Inferior parietal cortex (tissue), 1 donor: ENCODE measurements around the gene MAPK1IP1L.

Source experiments
- DNase-seq: peaks from one replicate; pipeline ENCODE4 v3.0.0-alpha.2; 2016; ENCODE audit errors: extremely low spot score

MAPK1IP1L gene

DNA sequence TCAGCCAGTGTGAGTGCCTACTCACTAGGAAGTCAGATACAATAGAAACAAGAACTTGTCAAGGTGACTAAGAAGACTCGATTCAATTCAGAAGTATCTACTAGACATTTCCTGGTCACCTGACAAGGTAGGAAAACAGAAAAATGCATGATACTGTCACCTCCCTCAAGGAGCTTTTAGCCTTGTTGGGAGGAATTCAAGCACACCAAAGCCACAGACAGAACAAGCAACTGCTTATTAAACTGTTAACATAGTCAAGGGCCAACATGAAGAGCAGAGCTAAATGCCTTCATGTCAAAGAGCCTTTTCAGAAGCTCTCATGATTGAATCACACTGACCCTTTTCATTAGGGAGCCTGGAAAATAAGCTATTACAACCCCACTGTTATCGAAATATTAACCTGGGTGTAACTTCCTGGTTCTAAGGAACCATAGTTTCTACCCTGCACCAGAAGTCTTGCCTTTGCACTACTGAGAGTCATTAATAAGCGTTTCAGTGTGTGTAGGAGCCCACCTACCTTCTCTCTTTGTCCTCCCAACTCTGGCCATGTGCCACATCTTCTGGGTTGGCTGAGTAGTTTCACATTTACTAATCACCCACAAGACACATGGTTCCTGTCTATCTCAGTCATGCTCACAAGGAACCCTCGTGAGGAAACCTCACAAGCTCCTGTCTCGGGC lies 46.6 kb downstream of the MAPK1IP1L start:
- DNase-seq, result no peak

DNA sequence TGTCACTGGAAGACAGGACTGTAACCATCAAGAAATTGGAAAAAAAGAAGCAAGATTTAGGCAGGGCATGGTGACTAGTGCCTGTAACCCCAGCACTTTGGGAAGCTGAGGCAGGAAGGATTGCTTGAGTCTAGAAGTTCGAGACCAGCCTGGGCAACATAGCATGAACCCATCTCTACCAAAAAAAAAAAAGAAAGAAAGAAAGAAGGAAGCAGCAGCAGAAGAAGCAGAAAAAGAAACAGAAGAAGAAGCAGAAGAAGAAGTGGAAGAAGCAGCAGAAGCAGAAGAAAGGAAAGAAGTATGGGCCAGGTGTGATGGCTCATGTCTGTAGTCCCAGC lies 47.1 kb downstream of the MAPK1IP1L start:
- no peak for DNase-seq

DNA sequence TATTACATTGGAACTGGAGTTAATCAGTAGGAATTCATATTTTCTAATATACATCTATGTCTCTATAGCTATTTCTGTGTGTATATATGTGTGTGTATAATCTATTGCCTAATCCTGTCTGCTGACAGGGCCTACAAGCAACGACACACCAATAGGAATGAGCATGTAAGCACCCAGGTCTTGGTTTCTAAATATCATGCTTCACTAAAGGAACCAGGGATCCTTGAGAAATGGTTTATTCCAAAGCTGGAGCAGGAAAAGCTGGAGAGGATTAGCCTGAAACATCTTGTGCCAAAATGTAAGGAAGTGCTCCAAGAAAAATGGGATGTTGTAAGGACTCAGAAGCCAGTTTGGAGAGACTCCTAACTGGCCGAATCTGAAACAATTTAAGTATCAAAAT lies 48.3 kb downstream of the MAPK1IP1L start:
- DNase-seq, result no peak

DNA sequence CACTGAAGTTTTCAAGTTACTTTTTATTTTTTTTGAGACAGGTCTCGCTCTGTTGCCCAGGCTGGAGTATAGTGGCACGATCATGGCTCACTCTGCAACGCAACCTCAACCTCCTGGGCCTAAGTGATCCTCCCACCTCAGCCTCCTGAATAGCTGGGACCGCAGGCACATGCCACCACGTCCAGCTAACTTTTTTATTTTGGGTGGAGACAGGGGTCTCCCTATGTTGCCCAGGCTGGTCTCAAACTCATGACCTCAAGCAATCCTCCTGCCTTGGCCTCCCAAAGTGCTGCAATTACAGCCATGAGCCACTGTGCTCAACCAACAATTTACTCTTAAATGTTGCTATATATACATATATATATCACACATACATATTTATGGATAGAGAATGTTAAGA lies 50.3 kb downstream of the MAPK1IP1L start:
- no peak for DNase-seq

DNA sequence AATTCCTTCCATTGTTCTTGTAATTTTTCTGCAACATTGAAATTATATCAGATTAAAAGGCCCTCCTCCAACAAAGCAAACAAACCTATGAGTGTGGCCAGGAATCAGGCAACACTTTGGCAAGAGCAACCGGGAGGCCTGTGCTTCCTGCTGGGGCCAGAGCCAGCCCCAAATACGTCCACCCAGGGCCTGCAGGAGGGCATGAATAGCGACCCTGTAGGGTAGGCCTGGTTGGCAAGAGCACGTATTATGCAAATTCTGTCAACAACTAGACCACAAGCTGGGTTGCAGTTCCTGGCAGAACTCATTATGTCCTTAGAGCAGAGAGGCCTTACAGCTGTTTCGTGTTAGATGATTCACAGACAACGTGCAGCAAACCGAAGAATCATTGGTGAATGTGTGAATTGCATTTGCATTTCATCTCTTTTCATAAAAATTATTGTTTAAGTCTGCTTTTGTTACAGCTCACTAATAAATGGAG lies 50.7 kb downstream of the MAPK1IP1L start:
- DNase-seq, result peak; percentile 60

DNA sequence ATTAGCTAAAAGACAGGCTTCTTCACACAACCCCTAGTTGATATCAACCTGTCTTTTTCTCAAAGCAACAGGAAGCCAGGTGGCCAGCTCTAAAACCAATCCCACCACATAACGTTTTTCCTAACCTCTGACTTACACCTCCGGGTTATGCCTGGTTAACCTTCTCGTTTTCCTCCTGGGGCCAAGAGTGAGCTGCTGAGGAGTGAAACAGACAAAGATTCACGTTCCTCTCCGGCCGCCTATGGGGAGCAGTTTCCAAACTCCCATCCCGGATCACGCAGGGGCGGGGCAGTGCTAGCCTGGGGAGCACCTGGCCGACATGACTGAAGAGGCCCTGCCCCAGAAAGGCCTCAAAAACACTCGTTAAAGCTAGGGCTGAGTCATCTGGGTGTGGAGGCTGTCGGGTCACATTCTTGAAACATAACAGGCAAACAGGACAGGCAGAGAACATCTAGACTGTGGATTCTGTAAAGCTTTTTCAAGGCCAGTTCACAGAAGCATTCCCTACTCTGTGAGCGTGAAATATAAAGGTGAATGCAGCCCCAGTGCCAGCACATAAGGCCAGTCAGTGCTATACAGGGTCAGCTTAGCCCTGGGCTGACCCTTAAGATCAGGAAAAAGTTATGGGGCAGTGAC lies 51.7 kb downstream of the MAPK1IP1L start:
- no peak for DNase-seq

DNA sequence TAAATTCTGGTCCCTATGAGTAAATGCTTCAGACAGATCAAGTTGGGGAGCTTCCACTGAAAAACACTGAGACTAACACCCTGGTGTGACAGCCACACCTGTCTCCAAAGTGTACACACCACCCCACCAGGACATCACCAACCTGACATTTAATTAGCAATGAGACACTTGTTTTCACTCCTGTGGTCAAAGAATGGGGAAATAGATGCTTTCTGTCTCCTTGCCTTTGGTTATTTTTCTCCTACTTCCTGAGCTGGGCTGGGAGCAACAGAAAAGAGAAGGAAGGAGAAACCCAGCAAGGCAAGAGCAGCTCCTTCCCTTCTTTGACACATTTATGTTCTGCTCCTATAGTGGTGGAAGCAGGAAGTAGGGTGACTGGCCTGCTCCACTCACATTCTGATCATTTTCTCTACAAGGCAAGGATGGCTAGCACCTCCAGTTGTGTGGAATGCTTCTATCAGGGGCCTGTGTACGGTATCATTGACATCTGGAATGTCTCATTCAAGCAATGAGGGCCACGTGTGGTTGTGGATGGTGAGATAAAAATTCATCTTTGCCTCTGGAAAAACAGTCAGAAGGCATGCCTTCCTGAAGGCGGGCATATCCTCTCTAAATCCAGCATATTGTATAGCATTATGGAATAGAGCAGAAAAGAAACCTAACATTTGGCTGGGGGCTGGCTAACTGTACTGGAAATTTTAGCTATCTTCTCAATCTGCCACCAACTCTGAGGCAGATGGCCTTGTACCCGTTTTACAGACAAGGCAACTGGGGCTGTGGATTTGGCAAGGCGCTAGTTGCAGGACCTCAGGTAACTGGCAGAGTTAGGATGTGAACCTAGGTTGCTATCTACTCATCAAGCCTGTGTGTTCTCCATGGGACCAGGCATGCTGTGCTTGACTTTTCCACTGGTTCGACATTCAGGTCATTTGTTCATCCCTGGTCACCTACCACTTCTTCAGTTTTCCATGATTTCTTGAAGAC lies 52.8 kb downstream of the MAPK1IP1L start:
- DNase-seq, result no peak

DNA sequence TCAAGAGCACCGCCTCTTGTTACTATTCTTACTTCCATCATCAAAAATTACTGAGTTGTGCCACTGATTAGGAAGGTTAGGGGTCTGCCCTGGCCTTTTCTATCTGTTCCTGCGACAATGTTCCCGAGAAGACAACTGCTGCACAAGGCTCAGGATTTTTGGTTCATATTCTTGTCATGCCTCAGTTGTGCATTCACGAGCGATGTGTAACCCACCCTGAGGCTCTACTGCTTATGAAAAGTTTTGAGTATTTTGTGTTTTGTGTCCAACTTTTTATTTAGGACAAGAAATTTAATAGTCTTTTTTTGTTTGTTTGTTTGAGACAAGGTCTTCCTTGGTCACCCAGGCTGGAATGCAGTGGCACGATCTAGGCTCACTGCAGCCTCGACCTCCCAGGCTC lies 54.5 kb downstream of the MAPK1IP1L start:
- DNase-seq, result no peak

DNA sequence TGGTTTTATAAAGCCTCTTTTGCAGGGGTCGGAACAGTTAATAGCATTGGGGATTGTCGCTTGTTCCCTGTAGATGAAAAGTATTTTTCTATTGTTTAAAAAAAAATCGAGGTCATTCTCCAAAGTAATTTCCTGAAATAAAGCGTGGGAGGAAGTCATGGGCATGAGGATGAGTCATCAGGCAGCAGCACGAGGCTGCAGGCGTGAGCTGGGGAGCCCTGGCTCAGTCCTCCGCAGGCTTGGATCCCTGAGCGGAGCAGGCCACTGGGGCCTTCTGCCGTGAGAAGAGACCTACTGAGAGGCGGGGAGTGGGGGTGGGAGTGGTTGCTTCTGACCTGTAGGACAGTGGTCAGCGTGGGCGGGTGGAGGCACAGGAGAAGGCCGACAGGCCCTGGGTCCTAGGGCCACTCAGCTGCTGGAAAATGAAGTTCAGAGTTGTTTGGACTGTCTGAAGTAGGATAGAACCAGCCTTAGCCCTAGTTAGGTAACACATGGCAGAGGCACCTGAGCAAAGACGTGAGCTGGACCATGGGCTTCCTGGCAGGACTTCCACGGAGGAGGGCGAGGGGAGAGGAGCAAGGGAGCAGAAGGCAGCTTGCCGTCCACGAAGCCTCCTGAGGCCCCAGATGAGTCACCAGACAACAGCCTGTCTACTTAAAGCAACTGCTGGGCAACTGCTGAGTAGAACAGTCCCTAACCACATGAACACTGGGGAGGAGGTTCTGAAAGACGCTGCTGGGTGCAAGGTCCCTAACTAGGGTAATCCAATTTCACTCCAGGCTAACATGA lies 56.5 kb downstream of the MAPK1IP1L start:
- DNase-seq, result no peak

DNA sequence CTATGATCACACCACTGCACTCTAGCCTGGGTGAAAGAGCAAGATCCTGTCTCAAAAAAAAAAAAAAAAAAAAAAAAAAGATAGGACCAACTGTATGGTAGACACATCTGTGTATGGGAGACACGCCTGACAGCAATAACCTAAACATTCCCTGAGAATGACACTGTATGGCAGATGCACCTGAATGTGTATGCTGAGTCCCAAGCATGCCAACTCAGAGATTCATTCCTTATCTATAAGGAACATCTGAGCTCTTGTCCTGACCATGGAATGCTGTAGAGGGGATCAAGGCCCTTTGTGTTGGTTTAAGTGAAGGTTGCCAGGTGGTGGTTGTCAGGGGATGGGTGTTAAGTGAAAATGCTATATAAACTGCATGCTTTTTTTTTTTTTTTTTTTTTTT lies 58.4 kb downstream of the MAPK1IP1L start:
- DNase-seq, result no peak

DNA sequence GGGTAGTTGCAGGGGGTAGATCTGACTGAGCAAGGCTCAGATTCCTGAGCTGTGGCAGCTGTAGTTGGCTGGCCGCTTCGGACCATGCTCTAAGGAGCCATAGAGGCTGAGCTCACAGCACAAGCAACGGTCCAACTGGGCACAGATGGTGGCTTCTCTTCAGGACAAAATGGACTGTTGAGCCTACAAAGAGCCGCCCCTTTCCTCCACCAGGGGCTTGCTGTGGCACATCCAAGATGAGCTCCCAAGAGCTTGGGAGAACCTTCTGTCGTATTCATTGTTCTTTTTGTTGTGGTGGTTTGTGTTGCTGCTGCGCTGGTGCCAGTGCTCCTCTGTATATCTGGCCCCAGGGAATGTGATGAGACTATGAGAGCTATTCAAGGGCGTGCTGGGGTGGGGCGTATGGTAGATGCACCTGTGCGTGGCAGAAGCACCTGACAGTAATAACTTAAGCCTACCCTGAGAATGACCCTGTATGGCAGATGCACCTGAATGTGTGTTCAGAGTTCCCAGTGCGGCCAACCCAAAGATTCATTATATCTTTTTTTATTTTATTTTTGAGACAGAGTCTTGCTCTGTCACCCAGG lies 59.8 kb downstream of the MAPK1IP1L start:
- no peak for DNase-seq

DNA sequence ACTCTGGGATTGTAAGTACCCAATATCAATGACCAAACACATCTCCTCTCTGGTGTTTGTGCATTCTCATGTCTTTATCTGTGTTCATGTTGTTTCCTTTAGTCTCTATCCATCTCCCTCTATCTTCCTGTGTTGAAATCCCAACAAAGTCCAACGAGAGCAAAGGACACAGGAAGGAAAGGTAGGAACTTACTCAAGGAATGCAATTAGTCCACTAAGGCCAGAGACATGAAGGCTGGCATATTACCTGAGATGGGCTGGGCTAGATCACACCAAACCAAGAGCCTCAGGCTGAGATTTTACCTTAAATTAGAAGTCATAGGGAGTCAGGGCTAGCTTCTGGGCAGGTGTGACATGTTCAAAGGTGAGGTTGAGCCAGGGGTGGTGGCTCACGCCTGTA lies 63.3 kb downstream of the MAPK1IP1L start:
- no peak for DNase-seq

DNA sequence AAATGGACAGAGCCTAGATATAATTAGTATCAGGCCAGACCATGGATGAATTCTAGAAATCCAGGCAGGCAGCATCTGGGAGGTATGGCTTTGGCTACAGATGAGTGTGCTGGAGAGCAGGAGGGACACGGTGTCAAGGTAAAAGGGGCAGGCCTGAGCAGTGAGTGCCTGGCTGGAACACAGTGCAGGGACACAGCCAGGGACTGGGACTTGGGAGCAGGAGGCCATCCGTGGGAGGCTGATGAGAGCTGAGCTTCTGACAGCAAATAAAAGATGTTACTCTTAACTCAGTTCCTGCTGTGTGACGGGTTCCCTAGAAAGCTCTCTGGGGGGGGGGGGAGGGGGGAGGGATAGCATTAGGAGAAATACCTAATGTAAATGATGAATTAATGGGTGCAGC lies 64.0 kb downstream of the MAPK1IP1L start:
- DNase-seq, result no peak

DNA sequence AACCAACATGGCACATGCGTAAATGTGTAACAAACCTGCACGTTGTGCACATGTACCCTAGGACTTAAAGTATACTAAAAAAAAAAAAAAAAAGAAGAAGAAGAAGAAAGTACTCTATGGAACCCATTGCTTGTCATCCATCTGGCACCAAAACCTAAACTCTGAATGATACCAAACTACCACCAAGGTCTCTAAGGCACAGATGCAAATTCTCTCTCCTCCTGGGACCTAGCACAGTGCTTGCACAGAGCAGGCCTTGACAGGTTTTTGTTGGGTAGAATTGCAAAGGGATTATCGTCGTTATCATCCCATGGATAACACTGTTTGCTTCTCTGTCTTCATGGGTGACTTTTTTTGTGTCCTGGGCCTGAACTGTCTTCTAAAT lies 64.4 kb downstream of the MAPK1IP1L start:
- no peak for DNase-seq

DNA sequence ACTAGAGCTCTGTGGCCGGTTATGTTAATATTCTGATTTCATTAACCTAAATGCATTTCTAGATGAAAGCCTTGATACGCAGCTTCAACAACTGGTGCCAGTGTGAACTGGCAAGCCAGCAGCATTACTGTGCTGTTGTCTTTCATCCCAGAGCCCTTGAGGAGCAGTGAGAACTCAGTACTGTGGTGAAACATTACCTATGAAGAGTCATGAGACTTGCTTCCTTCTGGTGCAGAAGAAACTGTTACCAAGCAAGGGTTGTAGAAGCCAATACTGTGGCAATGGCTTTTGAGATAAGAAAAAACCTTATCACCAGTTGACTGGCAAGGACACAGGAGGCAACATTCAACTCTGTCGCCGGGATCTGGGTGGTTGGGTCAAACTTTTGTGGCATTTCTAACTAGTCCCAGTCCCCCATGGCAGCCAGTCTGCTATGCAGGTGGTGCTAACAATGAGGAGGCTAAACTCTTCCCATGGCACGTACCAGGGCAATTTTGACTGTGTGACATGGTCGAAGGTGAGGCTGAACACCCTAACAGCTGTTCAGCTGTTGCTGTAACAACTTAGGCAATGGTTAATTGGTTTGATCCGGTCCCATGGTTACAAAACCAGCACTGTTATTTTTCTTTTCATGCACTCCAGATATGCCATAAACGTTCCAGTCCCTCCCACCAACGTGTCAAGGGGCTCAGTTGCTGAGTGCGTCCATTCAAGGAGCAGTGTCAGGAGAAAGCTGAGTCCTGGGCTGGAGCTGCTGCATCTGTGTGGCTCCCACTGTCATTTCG lies 65.0 kb downstream of the MAPK1IP1L start:
- no peak for DNase-seq

DNA sequence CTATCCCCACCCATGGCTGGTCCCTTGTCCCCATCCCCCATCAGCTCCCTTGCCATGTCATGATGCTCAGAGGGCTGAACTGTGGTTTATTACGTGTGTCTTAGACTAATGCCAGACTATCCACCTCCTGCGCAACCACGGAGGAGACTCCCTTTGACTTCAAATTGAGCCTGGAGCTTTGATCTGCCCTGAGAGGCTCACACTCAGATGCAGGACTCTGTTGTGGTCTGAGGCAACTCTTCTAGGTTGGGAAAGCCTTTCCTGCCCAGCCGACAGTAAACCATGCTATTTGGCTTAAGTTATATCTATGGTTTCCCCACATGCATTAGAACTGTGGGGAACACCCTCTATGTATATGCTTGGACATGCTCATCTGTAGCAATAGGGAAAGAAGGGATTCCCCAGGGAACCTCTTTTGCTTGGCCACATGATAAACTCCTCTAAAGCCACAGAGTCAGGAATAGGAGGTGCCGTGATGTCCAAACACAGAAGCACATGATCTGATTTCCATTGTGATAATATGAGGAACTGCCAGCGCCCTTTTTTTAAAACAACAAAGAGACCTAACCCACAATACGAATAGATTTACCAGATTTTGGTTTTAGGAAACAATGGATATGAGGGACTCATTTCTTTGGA lies 66.5 kb downstream of the MAPK1IP1L start:
- no peak for DNase-seq

DNA sequence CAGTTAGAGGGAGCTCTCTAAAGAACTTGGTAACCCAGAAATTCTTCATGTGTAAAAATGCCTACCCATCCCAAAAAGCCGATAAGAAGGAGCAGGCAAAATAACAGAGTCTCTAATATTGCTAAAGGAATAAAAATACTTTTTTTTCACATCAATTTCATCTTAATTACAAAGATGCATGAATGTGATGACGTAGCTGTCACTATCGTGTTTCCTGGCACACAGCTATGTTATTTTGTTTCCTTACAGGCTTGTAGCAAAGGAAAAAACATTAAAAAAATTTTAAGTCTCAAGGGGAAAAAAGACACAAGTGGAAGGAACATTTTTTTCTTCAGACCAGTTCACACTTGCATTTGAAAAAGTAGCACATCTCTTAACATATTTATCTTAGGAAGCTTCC lies 67.3 kb downstream of the MAPK1IP1L start:
- DNase-seq, result no peak
